Astrocyte (in vitro differentiated cells and primary cell): ENCODE measurements around the gene COL6A5. TPM values are rescaled to one million over a fixed set of nuclear protein-coding genes. Genes with fewer than 3 reads are reported as not detected.

Experiments
- DNase-seq: peaks from one replicate; pipeline ENCODE4 v3.0.0-alpha.2; 2010; ENCODE audit warnings: low read depth
- FAIRE-seq: peaks from 2 replicates; lab custom pipeline; 2011; peaks lifted over from hg19 to GRCh38; lab: Jason Lieb, UNC
- H2AFZ ChIP-seq: 2 replicates; pipeline ENCODE4 v1.6.0; 2012; ENCODE audit warnings: low read depth, low read length, inconsistent platforms
- H3K27ac ChIP-seq: 2 replicates; pipeline ENCODE4 v1.5.1; 2011; ENCODE audit warnings: low read depth, low read length, inconsistent platforms
- H3K27me3 ChIP-seq: 2 replicates; pipeline ENCODE4 v1.6.0; 2011; ENCODE audit warnings: low read length, inconsistent platforms; ENCODE audit not compliant: insufficient read depth
- H3K36me3 ChIP-seq: 2 replicates; pipeline ENCODE4 v1.5.1; 2011; ENCODE audit warnings: low read length, inconsistent platforms; ENCODE audit not compliant: insufficient read depth
- H3K4me1 ChIP-seq: 2 replicates; pipeline ENCODE4 v1.5.1; 2011; ENCODE audit warnings: low read length, inconsistent platforms; ENCODE audit not compliant: insufficient read depth
- H3K4me2 ChIP-seq: 2 replicates; pipeline ENCODE4 v1.6.0; 2012; ENCODE audit warnings: low read length, inconsistent platforms
- H3K4me3 ChIP-seq: 2 replicates; pipeline ENCODE4 v1.5.1; 2011; ENCODE audit warnings: low read depth, mild to moderate bottlenecking, low read length, inconsistent platforms; ENCODE audit not compliant: insufficient read depth
- H3K79me2 ChIP-seq: 2 replicates; pipeline ENCODE4 v1.6.0; 2012; ENCODE audit warnings: mild to moderate bottlenecking, low read length, inconsistent platforms; ENCODE audit not compliant: insufficient read depth
- H3K9ac ChIP-seq: 2 replicates; pipeline ENCODE4 v1.6.0; 2012; ENCODE audit warnings: mild to moderate bottlenecking, low read length, inconsistent platforms
- H3K9me3 ChIP-seq: 2 replicates; pipeline ENCODE4 v1.5.1; 2012; ENCODE audit warnings: low read depth, mild to moderate bottlenecking, low read length, inconsistent platforms; ENCODE audit not compliant: insufficient read depth
- H4K20me1 ChIP-seq: 2 replicates; pipeline ENCODE4 v1.6.0; 2012; ENCODE audit warnings: low read length, inconsistent platforms; ENCODE audit not compliant: insufficient read depth
- H3K27ac Mint-ChIP-seq: one replicate; pipeline ENCODE4 v1.8.0; 2021; ENCODE audit warnings: mild to moderate bottlenecking, mixed read lengths; ENCODE audit not compliant: unreplicated experiment
- H3K27me3 Mint-ChIP-seq: one replicate; pipeline ENCODE4 v1.8.0; 2021; ENCODE audit warnings: low read depth, mixed read lengths; ENCODE audit not compliant: unreplicated experiment
- H3K36me3 Mint-ChIP-seq: one replicate; pipeline ENCODE4 v1.8.0; 2021; ENCODE audit warnings: low read depth, mixed read lengths; ENCODE audit not compliant: unreplicated experiment
- H3K4me1 Mint-ChIP-seq: one replicate; pipeline ENCODE4 v1.8.0; 2021; ENCODE audit warnings: low read depth, mixed read lengths; ENCODE audit not compliant: unreplicated experiment
- H3K4me3 Mint-ChIP-seq: one replicate; pipeline ENCODE4 v1.8.0; 2021; ENCODE audit warnings: mild to moderate bottlenecking, moderate library complexity, mixed read lengths; ENCODE audit not compliant: unreplicated experiment
- H3K9me3 Mint-ChIP-seq: one replicate; pipeline ENCODE4 v1.8.0; 2021; ENCODE audit warnings: mild to moderate bottlenecking, mixed read lengths; ENCODE audit not compliant: unreplicated experiment
- EZH2 ChIP-seq: IDR thresholded peaks from 2 replicates; pipeline ENCODE4 v1.6.1; 2012; ENCODE audit warnings: mild to moderate bottlenecking, low read length, inconsistent platforms; ENCODE audit not compliant: insufficient read depth
- total RNA-seq: library from RNA; stranded (reverse); gene quantifications from 2 replicates; pipeline ENCODE4 v1.2.1, GENCODE V29; 2021
- TF ChIP-seq, protein P1 (sequence below): IDR thresholded peaks from 2 replicates; pipeline ENCODE4 v1.5.1; 2011; ENCODE audit warnings: low read depth, mild to moderate bottlenecking, inconsistent platforms, low read length, moderate library complexity; ENCODE audit not compliant: insufficient read depth

The COL6A5 gene
- total RNA-seq, 1 donor from 2014 or later = 0.02 TPM

DNA sequence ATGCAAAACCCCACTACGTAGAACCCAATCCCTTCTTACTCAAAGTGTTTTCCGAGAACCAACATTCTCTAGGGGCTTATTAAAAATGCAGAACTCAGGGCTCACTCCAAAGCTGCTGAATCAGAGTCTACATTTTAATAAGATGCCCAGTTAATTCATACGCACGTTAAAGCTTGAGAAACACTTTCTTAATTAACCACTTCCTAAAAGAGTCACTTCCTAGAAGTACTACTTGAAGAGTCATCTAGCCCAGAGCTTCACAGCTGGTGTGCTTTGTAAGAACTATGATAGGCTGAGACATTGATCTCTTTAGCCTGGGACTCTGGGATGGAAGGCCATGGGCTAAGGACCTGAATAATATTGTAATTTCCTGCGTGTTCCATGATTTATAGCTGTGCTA, 9.0 kb downstream of the COL6A5 start:
- Histone ChIP-seq H3K9me3 (peaks cover 4% of the 10 kb centered on the region), H3K4me2 (no peak overlapping the region), H3K9ac (no peak overlapping the region), H3K4me3 (no peak overlapping the region), H3K79me2 (no peaks in the 10 kb centered on the region), H4K20me1 (no peaks in the 10 kb centered on the region), H3K27ac (no peak overlapping the region), H3K36me3 (no peaks in the 10 kb centered on the region), H3K27me3 (no peaks in the 10 kb centered on the region), H2AFZ (no peak overlapping the region), H3K4me1 (no peaks in the 10 kb centered on the region)
- H3K27ac Mint-ChIP-seq = no peak overlapping the region
- H3K36me3 Mint-ChIP-seq = no peaks in the 10 kb centered on the region
- peaks cover 2% of the 10 kb centered on the region for H3K9me3 Mint-ChIP-seq
- TF ChIP-seq, protein P1, sequence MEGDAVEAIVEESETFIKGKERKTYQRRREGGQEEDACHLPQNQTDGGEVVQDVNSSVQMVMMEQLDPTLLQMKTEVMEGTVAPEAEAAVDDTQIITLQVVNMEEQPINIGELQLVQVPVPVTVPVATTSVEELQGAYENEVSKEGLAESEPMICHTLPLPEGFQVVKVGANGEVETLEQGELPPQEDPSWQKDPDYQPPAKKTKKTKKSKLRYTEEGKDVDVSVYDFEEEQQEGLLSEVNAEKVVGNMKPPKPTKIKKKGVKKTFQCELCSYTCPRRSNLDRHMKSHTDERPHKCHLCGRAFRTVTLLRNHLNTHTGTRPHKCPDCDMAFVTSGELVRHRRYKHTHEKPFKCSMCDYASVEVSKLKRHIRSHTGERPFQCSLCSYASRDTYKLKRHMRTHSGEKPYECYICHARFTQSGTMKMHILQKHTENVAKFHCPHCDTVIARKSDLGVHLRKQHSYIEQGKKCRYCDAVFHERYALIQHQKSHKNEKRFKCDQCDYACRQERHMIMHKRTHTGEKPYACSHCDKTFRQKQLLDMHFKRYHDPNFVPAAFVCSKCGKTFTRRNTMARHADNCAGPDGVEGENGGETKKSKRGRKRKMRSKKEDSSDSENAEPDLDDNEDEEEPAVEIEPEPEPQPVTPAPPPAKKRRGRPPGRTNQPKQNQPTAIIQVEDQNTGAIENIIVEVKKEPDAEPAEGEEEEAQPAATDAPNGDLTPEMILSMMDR = no peak
- FAIRE-seq (no peak), DNase-seq (peak; percentile 2)
- H3K4me3 Mint-ChIP-seq = no peak overlapping the region
- H3K4me1 Mint-ChIP-seq = no peaks in the 10 kb centered on the region
- H3K27me3 Mint-ChIP-seq = no peaks in the 10 kb centered on the region

DNA sequence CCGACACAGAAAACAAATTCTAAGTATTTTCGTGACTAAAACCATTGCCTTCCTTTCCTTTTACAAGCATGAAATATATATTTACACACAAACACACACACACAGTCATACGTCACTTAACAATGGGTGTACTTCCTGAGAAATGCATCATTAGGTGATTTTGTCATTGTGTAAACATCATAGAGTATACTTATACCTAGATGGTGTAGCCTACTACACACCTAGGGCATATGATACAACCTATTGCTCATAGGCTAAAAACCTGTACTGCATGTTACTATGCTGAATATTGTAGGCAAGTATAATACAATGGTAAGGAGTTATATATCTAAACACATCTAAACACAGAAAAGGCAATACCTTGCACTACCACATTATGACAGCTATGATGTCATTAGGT, 28.6 kb downstream of the COL6A5 start:
- H3K4me2 ChIP-seq = no peak overlapping the region
- no peaks in the 10 kb centered on the region for H3K9me3 ChIP-seq
- TF ChIP-seq EZH2 = no peak
- TF ChIP-seq, protein P1 = no peak
- H3K27me3 Mint-ChIP-seq = no peaks in the 10 kb centered on the region
- no peaks in the 10 kb centered on the region for H3K27me3 ChIP-seq
- no peaks in the 10 kb centered on the region for H3K9me3 Mint-ChIP-seq
- no peak overlapping the region for H3K4me3 ChIP-seq
- no peak overlapping the region for H3K27ac ChIP-seq
- H3K4me1 ChIP-seq = no peaks in the 10 kb centered on the region
- H3K36me3 ChIP-seq = no peaks in the 10 kb centered on the region
- no peak overlapping the region for H2AFZ ChIP-seq
- H3K79me2 ChIP-seq = no peaks in the 10 kb centered on the region
- no peak overlapping the region for H3K9ac ChIP-seq
- no peaks in the 10 kb centered on the region for H3K36me3 Mint-ChIP-seq
- H3K27ac Mint-ChIP-seq = no peak overlapping the region
- H4K20me1 ChIP-seq = no peaks in the 10 kb centered on the region
- H3K4me3 Mint-ChIP-seq = no peak overlapping the region
- FAIRE-seq = no peak
- no peak for DNase-seq
- H3K4me1 Mint-ChIP-seq = peaks cover 11% of the 10 kb centered on the region

- no peak for DNase-seq
- Histone ChIP-seq H2AFZ (no peak overlapping the region), H4K20me1 (no peaks in the 10 kb centered on the region), H3K36me3 (no peaks in the 10 kb centered on the region), H3K27me3 (no peaks in the 10 kb centered on the region), H3K27ac (no peak overlapping the region), H3K4me1 (no peaks in the 10 kb centered on the region), H3K9me3 (no peaks in the 10 kb centered on the region), H3K4me3 (no peak overlapping the region), H3K4me2 (no peak overlapping the region), H3K9ac (no peak overlapping the region), H3K79me2 (no peaks in the 10 kb centered on the region)
- Mint-ChIP-seq H3K27me3 (no peaks in the 10 kb centered on the region), H3K9me3 (no peaks in the 10 kb centered on the region), H3K27ac (no peak overlapping the region), H3K36me3 (no peaks in the 10 kb centered on the region), H3K4me3 (no peak overlapping the region), H3K4me1 (peaks cover 15% of the 10 kb centered on the region)
- TF ChIP-seq, protein P1 = no peak
- no peak for TF ChIP-seq EZH2
- FAIRE-seq = no peak
Observed at GRCh38 chr3:130374908-130375307, 29.4 kb downstream of the COL6A5 start.
